PC-3 (cell line): ENCODE data around the gene GPR25. TPM values are rescaled to one million over a fixed set of nuclear protein-coding genes. Genes with fewer than 3 reads are reported as not detected.

ENCODE experiments used
- ATAC-seq: fragments of 200-7000 bp; cut with Tn5 transposase; 2 replicates; pipeline ENCODE4 v1.9.1; 2020; ENCODE audit warnings: mild to moderate bottlenecking, moderate library complexity
- BruUV-seq: library from RNA; stranded (reverse); fragments of 400-500 nt; replicated peaks from 2 replicates; lab custom pipeline; 2021; lab: Mats Ljungman, UMichigan
- CTCF ChIA-PET: fragments of 300-600 bp; sonication (Branson Sonifier 250); formaldehyde crosslinking; loops from one replicate; lab custom pipeline; 2022; ENCODE audit warnings: antibody characterized with exemption; lab: Charles Lee
- POLR2A ChIA-PET: fragments of 300-600 bp; sonication (Branson Sonifier 250); formaldehyde crosslinking; loops from one replicate; lab custom pipeline; 2022; ENCODE audit warnings: antibody characterized with exemption; ENCODE audit not compliant: unreplicated experiment; lab: Charles Lee
- DNase-seq: peaks from one replicate; pipeline ENCODE4 v3.0.0-alpha.2; 2015
- H2AFZ ChIP-seq: fragments of 300-600 bp; sonication (generic); 2 replicates; pipeline ENCODE4 v1.6.0; 2016; ENCODE audit warnings: antibody characterized with exemption, low read length
- H3F3A ChIP-seq: fragments of 300-600 bp; sonication (generic); one replicate; pipeline ENCODE4 v1.6.0; 2017; ENCODE audit warnings: antibody characterized with exemption, low read length, control low read depth, mild to moderate bottlenecking; ENCODE audit not compliant: unreplicated experiment
- H3K27ac ChIP-seq: fragments of 300-600 bp; sonication (generic); 2 replicates; pipeline ENCODE4 v1.5.1; 2016; ENCODE audit warnings: mild to moderate bottlenecking, low read length
- H3K27me3 ChIP-seq: fragments of 300-600 bp; sonication (generic); 2 replicates; pipeline ENCODE4 v1.6.1; 2016; ENCODE audit warnings: low read length, mixed read lengths
- H3K36me3 ChIP-seq: fragments of 300-600 bp; sonication (generic); 2 replicates; pipeline ENCODE4 v1.6.1; 2016; ENCODE audit warnings: low read depth, mixed run types, low read length, mixed read lengths
- H3K4me1 ChIP-seq: fragments of 300-600 bp; sonication (generic); 2 replicates; pipeline ENCODE4 v1.5.1; 2016; ENCODE audit warnings: low read length; ENCODE audit not compliant: insufficient read depth
- H3K4me2 ChIP-seq: fragments of 300-600 bp; sonication (generic); 2 replicates; pipeline ENCODE4 v1.6.0; 2016; ENCODE audit warnings: low read length
- H3K4me3 ChIP-seq: fragments of 300-600 bp; sonication (generic); 2 replicates; pipeline ENCODE4 v1.5.1; 2016; ENCODE audit warnings: mild to moderate bottlenecking, low read length, mixed read lengths
- H3K79me2 ChIP-seq: fragments of 300-600 bp; sonication (generic); 2 replicates; pipeline ENCODE4 v1.6.1; 2017; ENCODE audit warnings: low read length, mixed read lengths
- H3K9ac ChIP-seq: fragments of 300-600 bp; sonication (generic); 2 replicates; pipeline ENCODE4 v1.6.0; 2016; ENCODE audit warnings: mild to moderate bottlenecking, low read length
- H3K9me2 ChIP-seq: fragments of 300-600 bp; sonication (generic); replicated peaks from 2 replicates; pipeline ENCODE4 v1.6.1; 2016; ENCODE audit warnings: mixed run types, low read length, mixed read lengths
- H3K9me3 ChIP-seq: fragments of 300-600 bp; sonication (generic); 2 replicates; pipeline ENCODE4 v1.6.1; 2016; ENCODE audit warnings: low read length, mixed read lengths
- H4K20me1 ChIP-seq: fragments of 300-600 bp; sonication (generic); 2 replicates; pipeline ENCODE4 v1.6.1; 2016; ENCODE audit warnings: low read length, mixed read lengths
- CTCF ChIP-seq: fragments of 300-600 bp; sonication (generic); conservative IDR thresholded peaks from 2 replicates; pipeline ENCODE4 v1.5.1; 2017; ENCODE audit warnings: antibody characterized with exemption, low read depth, mild to moderate bottlenecking, low read length
- EZH2 ChIP-seq: fragments of 300-600 bp; sonication (generic); IDR thresholded peaks from one replicate; pipeline ENCODE4 v1.6.1; 2017; ENCODE audit warnings: antibody characterized with exemption, mild to moderate bottlenecking, low read length; ENCODE audit not compliant: unreplicated experiment
- EZH2phosphoT487 ChIP-seq: fragments of 300-600 bp; sonication (generic); IDR thresholded peaks from 2 replicates; pipeline ENCODE4 v1.6.1; 2018; ENCODE audit warnings: mild to moderate bottlenecking, antibody characterized with exemption, low read length, borderline replicate concordance
- intact Hi-C: fragments of 100-400 bp; cut with micrococcal nuclease; formaldehyde crosslinking; loops from 2 replicates; pipeline ENCODE4 v1.9.0; 2023
- total RNA-seq: library from RNA; depleted of rRNA; stranded (reverse); fragments of >200 nt; gene quantifications from 2 replicates; pipeline ENCODE4 v1.2.3, GENCODE V29; 2014

Gene GPR25
- total RNA-seq, 1 experiment from 2014 or later, result not detected

DNA sequence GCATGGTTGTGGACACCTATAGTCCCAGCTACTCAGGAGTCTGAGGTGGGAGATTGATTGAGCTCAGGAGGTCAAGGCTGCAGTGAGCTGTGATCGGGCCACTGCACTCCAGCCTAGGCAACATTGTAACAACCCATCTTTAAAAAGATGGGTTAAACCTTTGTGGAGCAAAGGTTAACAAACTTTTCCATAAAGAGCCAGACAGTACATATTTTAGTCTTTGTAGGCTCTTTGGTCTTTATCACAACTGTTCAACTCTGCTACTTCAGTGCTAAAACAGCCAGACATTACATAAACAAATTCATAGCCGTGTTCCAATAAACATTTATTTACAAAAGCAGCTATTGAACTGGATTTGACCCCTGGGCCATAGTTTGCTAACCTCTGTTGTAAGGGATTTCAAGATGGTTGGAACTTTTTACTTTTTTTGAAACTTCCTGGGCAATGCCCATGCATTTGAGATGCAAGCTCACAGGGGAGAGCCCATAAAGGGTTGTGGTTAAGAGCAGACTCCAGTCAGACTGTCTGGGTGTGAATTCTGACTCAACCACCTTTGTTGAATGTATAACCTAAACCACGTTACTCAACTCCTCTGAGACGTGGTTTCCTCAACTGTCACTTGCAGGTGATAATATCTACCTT lies 32.8 kb downstream of the GPR25 start:
- Histone ChIP-seq H4K20me1 (no peaks in the 10 kb centered on the region), H3K4me2 (no peak overlapping the region), H2AFZ (no peak overlapping the region), H3F3A (no peaks in the 10 kb centered on the region), H3K9me2 (no peaks in the 10 kb centered on the region), H3K9ac (no peak overlapping the region), H3K79me2 (no peaks in the 10 kb centered on the region), H3K4me3 (no peak overlapping the region), H3K36me3 (peaks cover 80% of the 10 kb centered on the region), H3K4me1 (peaks cover 18% of the 10 kb centered on the region), H3K27me3 (no peaks in the 10 kb centered on the region), H3K9me3 (no peaks in the 10 kb centered on the region), H3K27ac (no peak overlapping the region)
- ChIA-PET POLR2A (no interaction called here), CTCF (no interaction called here)
- intact Hi-C loops, result no loop called here
- no peak for TF ChIP-seq EZH2
- no peak for TF ChIP-seq CTCF
- no peak for TF ChIP-seq EZH2phosphoT487
- BruUV-seq, result no TSS peak
- peak; percentile 68 for DNase-seq
- peak; percentile 59 for ATAC-seq

- intact Hi-C loops, result no loop called here
- Histone ChIP-seq H3K4me1 (peaks cover 18% of the 10 kb centered on the region), H3K36me3 (peaks cover 79% of the 10 kb centered on the region), H3K27ac (no peak overlapping the region), H3F3A (no peaks in the 10 kb centered on the region), H3K4me2 (no peak overlapping the region), H3K9me3 (no peaks in the 10 kb centered on the region), H3K27me3 (no peaks in the 10 kb centered on the region), H4K20me1 (no peaks in the 10 kb centered on the region), H2AFZ (no peak overlapping the region), H3K79me2 (no peaks in the 10 kb centered on the region), H3K4me3 (no peak overlapping the region), H3K9me2 (no peaks in the 10 kb centered on the region), H3K9ac (no peak overlapping the region)
- ChIA-PET POLR2A (interaction anchor here (0.9 kb wide), 1 partner anchor 231 kb away, joined by 9 read pairs; no protein-coding TSS in a partner anchor), CTCF (interaction anchor here (0.9 to 1.2 kb wide), 2 partner anchors 10 to 56 kb away, joined by 3 to 4 read pairs; no protein-coding TSS in a partner anchor)
- DNase-seq (no peak), ATAC-seq (no peak)
- no TSS peak for BruUV-seq
- TF ChIP-seq EZH2 (no peak), CTCF (no peak)
Observed at GRCh38 chr1:200906491-200906890, 33.7 kb downstream of the GPR25 start.

- Histone ChIP-seq H3K4me3 (no peak overlapping the region), H3K79me2 (no peaks in the 10 kb centered on the region), H2AFZ (no peak overlapping the region), H3K9me3 (no peaks in the 10 kb centered on the region), H4K20me1 (no peaks in the 10 kb centered on the region), H3K27me3 (no peaks in the 10 kb centered on the region), H3K27ac (0 out of 2 replicates have a peak overlapping the region, but pooled peaks have one; percentile 0), H3K36me3 (peaks cover 76% of the 10 kb centered on the region), H3K9me2 (no peaks in the 10 kb centered on the region), H3K4me1 (peaks cover 18% of the 10 kb centered on the region), H3K9ac (no peak overlapping the region), H3F3A (no peaks in the 10 kb centered on the region), H3K4me2 (no peak overlapping the region)
- DNase-seq (peak; percentile 65), ATAC-seq (peak; percentile 62)
- ChIA-PET POLR2A (interaction anchor here (0.5 to 1.2 kb wide), 3 partner anchors 11 to 1161 kb away, joined by 5 to 10 read pairs (median 9); no protein-coding TSS in a partner anchor), CTCF (interaction anchor here (0.5 to 1.2 kb wide), 4 partner anchors 11 to 286 kb away, joined by 3 to 6 read pairs (median 4); no protein-coding TSS in a partner anchor)
- intact Hi-C loops, result no loop called here
- no peak; the same call in 1 of the 2 replicates for TF ChIP-seq CTCF
- TF ChIP-seq EZH2phosphoT487, result no peak
- no peak for TF ChIP-seq EZH2
- no TSS peak for BruUV-seq
Observed at GRCh38 chr1:200907611-200908097, 34.9 kb downstream of the GPR25 start.
